ENCODE results near the gene FAM20A. TPM values are rescaled to one million over a fixed set of nuclear protein-coding genes. Genes with fewer than 3 reads are reported as not detected.

Gene FAM20A
- total RNA-seq, 1 donor from 2014 or later = 11.5 TPM

DNA sequence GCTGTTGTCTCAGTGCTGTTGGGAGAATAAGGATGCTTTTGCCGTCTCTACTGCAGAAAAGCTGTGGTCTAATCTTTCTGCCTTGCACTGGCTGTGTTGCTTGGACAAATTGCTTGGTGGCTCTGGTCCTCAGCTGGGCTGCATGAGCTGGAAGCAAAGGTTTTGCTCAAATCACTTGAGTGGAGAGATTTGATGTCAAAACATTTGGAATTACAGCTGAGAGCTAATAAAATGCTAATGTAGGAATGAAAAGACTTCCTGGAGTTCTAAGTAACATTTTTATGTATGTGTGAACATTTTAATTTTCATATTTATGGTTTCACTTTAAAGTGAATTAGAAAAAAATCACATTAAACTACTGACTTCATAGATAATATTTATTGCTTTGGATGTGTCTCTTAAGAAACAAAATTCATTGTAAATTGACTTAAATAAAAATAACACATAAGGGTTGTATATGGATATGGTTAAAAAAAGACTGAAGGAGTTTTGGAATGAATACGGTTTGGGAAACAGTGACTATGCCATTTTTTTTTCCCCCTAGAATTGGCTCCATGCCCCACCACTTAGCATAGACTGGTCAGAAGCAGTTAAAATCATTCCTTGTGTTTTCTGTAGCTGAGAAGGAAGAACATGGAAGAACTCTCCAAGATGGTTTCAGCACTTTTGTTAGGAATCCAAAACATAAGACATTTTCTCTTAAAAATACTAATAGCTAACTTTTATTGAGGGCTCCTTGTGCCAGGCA is 39.2 kb upstream of the FAM20A start:
- Mint-ChIP-seq H3K4me3 (no peak overlapping the region), H3K9me3 (no peaks in the 10 kb centered on the region), H3K36me3 (no peaks in the 10 kb centered on the region), H3K27ac (no peak overlapping the region), H3K27me3 (peaks cover 3% of the 10 kb centered on the region), H3K4me1 (ENCODE audit: unreplicated experiment) (no peaks in the 10 kb centered on the region)
- DNase-seq (ENCODE audit: extremely low spot score, unreplicated experiment) = no peak
- TF ChIP-seq, protein P1, sequence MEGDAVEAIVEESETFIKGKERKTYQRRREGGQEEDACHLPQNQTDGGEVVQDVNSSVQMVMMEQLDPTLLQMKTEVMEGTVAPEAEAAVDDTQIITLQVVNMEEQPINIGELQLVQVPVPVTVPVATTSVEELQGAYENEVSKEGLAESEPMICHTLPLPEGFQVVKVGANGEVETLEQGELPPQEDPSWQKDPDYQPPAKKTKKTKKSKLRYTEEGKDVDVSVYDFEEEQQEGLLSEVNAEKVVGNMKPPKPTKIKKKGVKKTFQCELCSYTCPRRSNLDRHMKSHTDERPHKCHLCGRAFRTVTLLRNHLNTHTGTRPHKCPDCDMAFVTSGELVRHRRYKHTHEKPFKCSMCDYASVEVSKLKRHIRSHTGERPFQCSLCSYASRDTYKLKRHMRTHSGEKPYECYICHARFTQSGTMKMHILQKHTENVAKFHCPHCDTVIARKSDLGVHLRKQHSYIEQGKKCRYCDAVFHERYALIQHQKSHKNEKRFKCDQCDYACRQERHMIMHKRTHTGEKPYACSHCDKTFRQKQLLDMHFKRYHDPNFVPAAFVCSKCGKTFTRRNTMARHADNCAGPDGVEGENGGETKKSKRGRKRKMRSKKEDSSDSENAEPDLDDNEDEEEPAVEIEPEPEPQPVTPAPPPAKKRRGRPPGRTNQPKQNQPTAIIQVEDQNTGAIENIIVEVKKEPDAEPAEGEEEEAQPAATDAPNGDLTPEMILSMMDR (conservative IDR thresholded peaks at IDR 0.05) = no peak

DNA sequence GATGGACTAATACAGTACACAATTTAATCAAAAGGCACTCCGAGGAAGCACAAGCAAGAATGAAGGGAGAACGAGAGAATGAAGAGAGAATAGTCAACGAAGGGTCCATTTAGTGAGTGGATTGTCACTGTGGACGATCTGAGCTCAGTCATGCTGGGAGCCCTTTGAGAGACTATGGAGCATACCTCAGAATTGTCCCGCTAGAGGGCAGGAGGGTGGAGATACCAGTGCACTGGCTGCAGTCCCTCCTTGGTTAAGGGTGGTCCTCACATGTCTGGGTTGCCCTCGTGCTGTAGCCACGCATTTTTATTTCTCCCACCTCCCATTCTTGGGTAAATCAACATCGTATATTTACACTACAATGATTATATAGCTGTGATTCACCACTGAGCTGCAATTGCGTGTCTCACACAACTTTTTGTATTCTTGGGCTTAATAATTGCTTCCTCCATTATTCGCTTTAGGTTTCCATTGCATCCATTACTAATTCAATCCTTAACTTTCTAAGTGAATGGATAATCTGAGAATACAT is 33.2 kb upstream of the FAM20A start:
- Mint-ChIP-seq H3K36me3 (no peaks in the 10 kb centered on the region), H3K4me1 (ENCODE audit: unreplicated experiment) (no peaks in the 10 kb centered on the region), H3K4me3 (no peak overlapping the region), H3K9me3 (no peaks in the 10 kb centered on the region), H3K27ac (no peak overlapping the region), H3K27me3 (peaks cover 2% of the 10 kb centered on the region)
- DNase-seq (ENCODE audit: extremely low spot score, unreplicated experiment) = no peak
- TF ChIP-seq, protein P1 (conservative IDR thresholded peaks at IDR 0.05) = no peak

DNA sequence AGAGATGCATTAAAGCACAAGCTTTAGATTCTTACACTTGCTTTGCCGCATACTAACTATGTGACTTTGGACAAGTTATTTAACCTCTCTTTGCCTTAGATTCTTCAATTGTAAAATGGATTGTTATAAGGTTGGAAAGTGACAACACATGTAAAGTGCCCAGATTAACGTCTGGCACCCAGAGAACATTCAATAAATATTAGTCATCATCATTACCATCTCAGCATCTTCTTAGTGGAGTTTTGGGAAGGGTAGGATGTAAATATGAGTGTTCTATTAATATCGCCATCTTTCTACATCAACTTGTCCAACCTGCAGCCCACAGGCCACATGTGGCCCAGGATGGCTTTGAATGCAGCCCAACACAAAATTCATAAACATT is 27.4 kb upstream of the FAM20A start:
- Mint-ChIP-seq H3K4me3 (no peak overlapping the region), H3K9me3 (no peaks in the 10 kb centered on the region), H3K4me1 (ENCODE audit: unreplicated experiment) (peaks cover 5% of the 10 kb centered on the region), H3K36me3 (no peaks in the 10 kb centered on the region), H3K27me3 (peaks cover 2% of the 10 kb centered on the region), H3K27ac (no peak overlapping the region)
- TF ChIP-seq, protein P1 (conservative IDR thresholded peaks at IDR 0.05) = no peak
- no peak for DNase-seq (ENCODE audit: extremely low spot score, unreplicated experiment)

DNA sequence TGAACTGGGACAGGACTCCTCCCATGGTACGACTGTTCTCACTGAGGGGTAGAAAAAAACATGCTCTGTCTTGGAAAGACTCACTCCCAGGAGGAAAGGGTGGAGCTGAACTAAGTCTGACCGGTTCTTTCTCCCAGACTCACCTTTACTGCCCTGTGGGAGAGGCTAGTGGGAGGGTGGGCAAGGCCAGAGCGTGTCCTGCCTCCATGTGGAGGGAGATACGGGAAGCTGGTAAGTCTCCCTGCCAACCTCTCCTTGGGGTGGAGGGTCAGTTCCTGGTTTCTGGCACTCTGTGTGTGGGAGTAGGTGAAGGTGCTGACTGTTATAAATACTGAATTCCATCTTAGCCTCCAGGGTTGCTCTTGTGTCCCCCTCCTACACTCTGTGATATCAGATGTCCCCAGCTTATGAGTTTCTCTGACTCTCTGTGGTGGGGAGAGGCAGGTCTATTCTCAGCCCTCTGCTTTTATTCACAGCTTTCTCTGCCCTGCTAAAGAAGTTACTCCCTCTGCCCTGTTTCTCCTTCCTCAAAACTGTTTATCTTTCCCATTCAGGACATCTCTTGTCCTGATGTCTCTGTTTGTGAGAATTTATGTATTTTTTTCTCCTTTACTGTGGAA is 26.9 kb upstream of the FAM20A start:
- no peak for DNase-seq (ENCODE audit: extremely low spot score, unreplicated experiment)
- Mint-ChIP-seq H3K4me1 (ENCODE audit: unreplicated experiment) (peaks cover 5% of the 10 kb centered on the region), H3K36me3 (no peaks in the 10 kb centered on the region), H3K27ac (no peak overlapping the region), H3K27me3 (peaks cover 2% of the 10 kb centered on the region), H3K4me3 (no peak overlapping the region), H3K9me3 (no peaks in the 10 kb centered on the region)
- TF ChIP-seq, protein P1 (conservative IDR thresholded peaks at IDR 0.05) = no peak

DNA sequence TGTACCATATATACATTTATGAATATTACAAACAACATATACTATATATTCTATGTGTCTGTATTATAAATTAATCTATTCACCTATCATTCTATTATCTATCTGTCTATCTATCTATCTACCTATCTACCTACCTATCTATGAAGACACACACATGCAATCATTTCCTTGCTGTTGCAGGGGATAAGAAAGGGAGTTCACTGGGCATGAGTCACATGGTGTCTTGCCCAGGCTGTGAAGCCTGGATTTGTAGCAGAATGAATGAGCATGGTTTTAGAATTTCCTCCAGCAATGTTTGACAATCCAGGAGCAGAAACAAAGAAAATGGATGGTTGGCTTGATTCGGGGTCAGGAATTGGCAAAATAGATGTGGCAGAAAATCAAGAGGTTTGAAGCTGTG is 23.2 kb upstream of the FAM20A start:
- peaks cover 7% of the 10 kb centered on the region for H3K9me3 Mint-ChIP-seq
- H3K4me3 Mint-ChIP-seq = no peak overlapping the region
- DNase-seq (ENCODE audit: extremely low spot score, unreplicated experiment) = no peak
- TF ChIP-seq, protein P1 (conservative IDR thresholded peaks at IDR 0.05) = no peak
- H3K27me3 Mint-ChIP-seq = no peaks in the 10 kb centered on the region
- H3K27ac Mint-ChIP-seq = no peak overlapping the region
- no peaks in the 10 kb centered on the region for H3K36me3 Mint-ChIP-seq
- H3K4me1 Mint-ChIP-seq (ENCODE audit: unreplicated experiment) = peaks cover 5% of the 10 kb centered on the region
